Endodermal cell (in vitro differentiated cells): ENCODE results near the gene HIP1R. TPM values are rescaled to one million over a fixed set of nuclear protein-coding genes. Genes with fewer than 3 reads are reported as not detected.

ENCODE experiments used
- DNase-seq: peaks from one replicate; pipeline ENCODE4 v3.0.0-alpha.2; 2017
- H3K27ac ChIP-seq: 2 replicates; pipeline ENCODE4 v1.5.1; 2013; ENCODE audit warnings: mild to moderate bottlenecking, low read depth, low read length, moderate library complexity
- H3K27me3 ChIP-seq: 2 replicates; pipeline ENCODE4 v1.6.1; 2013; ENCODE audit warnings: mild to moderate bottlenecking, low read length, moderate library complexity; ENCODE audit not compliant: insufficient read depth, control insufficient read depth, poor library complexity, severe bottlenecking
- H3K36me3 ChIP-seq: 2 replicates; pipeline ENCODE4 v1.7.0; 2013; ENCODE audit warnings: mild to moderate bottlenecking, low read length, moderate library complexity; ENCODE audit not compliant: control insufficient read depth, insufficient read depth
- H3K4me1 ChIP-seq: one replicate; pipeline ENCODE4 v1.7.0; 2013; ENCODE audit warnings: low read length; ENCODE audit not compliant: control insufficient read depth, insufficient read depth
- H3K4me3 ChIP-seq: 2 replicates; pipeline ENCODE4 v1.5.1; 2013; ENCODE audit warnings: mild to moderate bottlenecking, low read length, moderate library complexity
- H3K9ac ChIP-seq: 2 replicates; pipeline ENCODE4 v1.6.1; 2013; ENCODE audit warnings: mild to moderate bottlenecking, low read length, moderate library complexity; ENCODE audit not compliant: poor library complexity, severe bottlenecking; ENCODE audit errors: extremely low read depth
- H3K9me3 ChIP-seq: 2 replicates; pipeline ENCODE4 v1.6.1; 2013; ENCODE audit warnings: mild to moderate bottlenecking, low read length, moderate library complexity; ENCODE audit not compliant: control insufficient read depth
- H3K27ac Mint-ChIP-seq: 2 replicates; pipeline ENCODE4 v1.8.0; 2020; ENCODE audit warnings: mixed read lengths
- H3K27me3 Mint-ChIP-seq: 2 replicates; pipeline ENCODE4 v1.8.0; 2021; ENCODE audit warnings: mild to moderate bottlenecking, mixed read lengths; ENCODE audit not compliant: insufficient read depth
- H3K36me3 Mint-ChIP-seq: 2 replicates; pipeline ENCODE4 v1.8.0; 2020; ENCODE audit warnings: low read depth, mixed read lengths
- H3K4me1 Mint-ChIP-seq: 2 replicates; pipeline ENCODE4 v1.8.0; 2020; ENCODE audit warnings: mixed read lengths
- H3K4me3 Mint-ChIP-seq: 2 replicates; pipeline ENCODE4 v1.8.0; 2020; ENCODE audit warnings: mild to moderate bottlenecking, moderate library complexity, mixed read lengths
- H3K9me3 Mint-ChIP-seq: 2 replicates; pipeline ENCODE4 v1.8.0; 2020; ENCODE audit warnings: mild to moderate bottlenecking, mixed read lengths
- CTCF ChIP-seq: fragments of 200-600 bp; sonication (generic); conservative IDR thresholded peaks from 2 replicates; pipeline ENCODE4 v1.5.0; 2021; ENCODE audit warnings: antibody characterized with exemption, mild to moderate bottlenecking
- WGBS, 2 experiments: methylation state at CpG; one replicate each; pipeline versions ENCODE4 v1.1.5 to v1.1.7; 2013; ENCODE audit warnings: missing lambda C conversion rate in 2 of 2, mixed read lengths in 1 of 2; ENCODE audit not compliant: insufficient coverage in 1 of 2, insufficient read length in 1 of 2; 5-methylcytosine and 5-hydroxymethylcytosine counted together
- total RNA-seq, 2 donors: library from RNA; stranded (reverse); fragmentation: NEBNext Ultra II Directional in 1 of 2; extraction: Animal tissue kit (Norgen Biotek cat#: 25700) in 1 of 2; gene quantifications; 2 replicates in 1 of 2; 3 replicates in 1 of 2; pipeline ENCODE4 v1.2.1, GENCODE V29; 2021

The HIP1R gene
- total RNA-seq, 2 donors from 2014 or later = 24.5 to 24.9 TPM

- Histone ChIP-seq H3K27me3 (peaks cover 22% of the 10 kb centered on the region), H3K4me1 (peaks cover 3% of the 10 kb centered on the region), H3K27ac (no peak overlapping the region), H3K9me3 (no peaks in the 10 kb centered on the region), H3K4me3 (no peak overlapping the region), H3K36me3 (peaks cover 57% of the 10 kb centered on the region), H3K9ac (no peak overlapping the region)
- H3K27me3 Mint-ChIP-seq = peaks cover 33% of the 10 kb centered on the region
- H3K4me3 Mint-ChIP-seq = no peak overlapping the region
- no peak for TF ChIP-seq CTCF
- H3K4me1 Mint-ChIP-seq = peaks cover 4% of the 10 kb centered on the region
- no peaks in the 10 kb centered on the region for H3K9me3 Mint-ChIP-seq
- WGBS, 2 experiments = 94 to 96% methylated on average over 11 to 17 of the region's 17 CpGs
- no peak overlapping the region for H3K27ac Mint-ChIP-seq
- no peak for DNase-seq
- peaks cover 44% of the 10 kb centered on the region for H3K36me3 Mint-ChIP-seq
Measured at GRCh38 chr12:122866379-122866778, 31.1 kb downstream of the HIP1R start.

DNA sequence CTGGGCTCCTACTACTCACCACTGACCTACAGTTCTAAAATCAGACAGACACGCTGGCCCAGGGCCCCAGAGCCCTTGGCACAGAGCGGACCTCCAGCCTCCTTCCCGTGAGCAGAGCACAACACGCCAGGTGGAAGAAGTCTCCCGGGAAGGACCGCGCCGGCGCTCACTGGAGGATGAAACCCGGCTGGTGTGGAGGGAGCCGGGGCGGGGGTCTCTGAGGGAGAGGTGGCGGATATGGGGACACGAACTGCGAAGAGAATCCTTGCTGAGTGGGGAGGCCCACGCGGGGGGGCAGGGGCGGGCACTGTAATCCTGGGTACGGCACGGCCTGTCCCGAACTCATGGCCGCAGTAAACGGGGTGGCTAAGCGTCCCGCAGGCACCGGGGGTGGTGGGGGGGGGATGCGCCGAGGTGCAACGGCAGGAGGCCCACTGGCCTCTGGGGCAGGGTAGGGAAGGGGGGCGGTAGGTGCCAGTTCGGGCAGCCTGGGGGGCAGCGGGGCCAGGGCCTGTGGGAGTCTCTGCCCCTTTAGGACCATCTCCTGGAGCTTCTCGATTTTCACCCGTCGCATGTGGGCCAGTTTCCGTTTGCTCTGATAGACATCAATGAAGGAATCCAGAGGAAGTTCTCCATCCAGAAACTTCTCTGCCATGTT is 31.8 kb downstream of the HIP1R start:
- peaks cover 28% of the 10 kb centered on the region for H3K27me3 ChIP-seq
- peak; percentile 44 for DNase-seq
- WGBS, 2 experiments = 93 to 94% methylated on average over 16 to 36 of the region's 36 CpGs
- Mint-ChIP-seq H3K27me3 (peaks cover 40% of the 10 kb centered on the region), H3K27ac (no peak overlapping the region), H3K9me3 (no peaks in the 10 kb centered on the region), H3K36me3 (peaks cover 42% of the 10 kb centered on the region), H3K4me1 (peaks cover 11% of the 10 kb centered on the region), H3K4me3 (no peak overlapping the region)
- no peak for TF ChIP-seq CTCF
- H3K9me3 ChIP-seq = no peaks in the 10 kb centered on the region
- H3K27ac ChIP-seq = no peak overlapping the region
- peaks cover 57% of the 10 kb centered on the region for H3K36me3 ChIP-seq
- H3K9ac ChIP-seq = no peak overlapping the region
- H3K4me3 ChIP-seq = no peak overlapping the region
- H3K4me1 ChIP-seq = peaks cover 5% of the 10 kb centered on the region

DNA sequence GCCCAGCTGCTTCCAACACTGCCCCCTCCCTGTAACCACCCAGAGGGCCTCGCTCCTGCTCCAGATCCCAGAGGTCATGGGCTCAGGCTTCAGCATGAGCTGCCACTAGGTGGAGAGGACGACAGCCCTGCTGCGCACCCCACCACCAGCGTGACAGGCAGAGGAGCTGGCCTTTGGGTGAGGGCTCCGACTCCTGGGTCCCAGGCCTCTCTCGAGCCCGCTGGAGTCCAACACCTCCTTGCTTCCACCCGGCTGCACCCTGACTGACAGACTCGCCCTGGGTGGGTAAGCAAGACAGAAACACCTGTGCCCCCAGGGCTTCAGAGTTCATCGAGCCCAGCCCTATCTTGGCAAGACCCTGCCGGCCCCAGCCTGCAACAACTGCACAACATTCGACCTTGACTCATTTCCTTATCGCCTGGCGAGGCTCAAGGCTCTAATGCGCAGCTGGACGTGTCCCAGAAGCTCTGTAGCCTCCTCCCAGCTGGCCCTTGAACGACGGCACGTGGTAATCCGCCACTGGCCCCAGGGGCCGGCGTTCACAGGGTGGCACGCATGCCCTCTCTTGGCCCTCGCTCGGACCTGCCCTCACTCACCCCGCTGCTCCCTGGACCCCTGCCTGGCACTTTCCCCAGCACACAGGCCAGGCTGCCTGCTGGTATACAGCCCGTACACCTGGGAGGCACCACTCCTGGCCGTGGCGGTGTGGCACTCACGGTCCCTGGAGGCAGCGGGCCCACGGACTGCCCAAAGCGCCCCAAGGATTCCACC is 32.6 kb downstream of the HIP1R start:
- Histone ChIP-seq H3K9me3 (no peaks in the 10 kb centered on the region), H3K27ac (no peak overlapping the region), H3K9ac (no peak overlapping the region), H3K36me3 (peaks cover 57% of the 10 kb centered on the region), H3K4me1 (peaks cover 11% of the 10 kb centered on the region), H3K27me3 (peaks cover 34% of the 10 kb centered on the region), H3K4me3 (no peak overlapping the region)
- peaks cover 19% of the 10 kb centered on the region for H3K4me1 Mint-ChIP-seq
- peaks cover 42% of the 10 kb centered on the region for H3K36me3 Mint-ChIP-seq
- H3K4me3 Mint-ChIP-seq = no peak overlapping the region
- peak; percentile 94 for DNase-seq
- H3K27me3 Mint-ChIP-seq = peaks cover 48% of the 10 kb centered on the region
- H3K9me3 Mint-ChIP-seq = no peaks in the 10 kb centered on the region
- no peak overlapping the region for H3K27ac Mint-ChIP-seq
- peak; percentile 79 for TF ChIP-seq CTCF
- WGBS, 2 experiments = 93% methylated on average over 30 to 33 of the region's 33 CpGs
